Left lung (tissue), 10 donors: Measurements from ENCODE around the gene GNRHR. TPM values are rescaled to one million over a fixed set of nuclear protein-coding genes. Genes with fewer than 3 reads are reported as not detected.

ENCODE experiments used
- ATAC-seq: fragments of 200-7000 bp; cut with Tn5 transposase; one replicate; pipeline ENCODE4 v1.9.1; 2020; ENCODE audit warnings: moderate library complexity
- DNase-seq, 4 donors: peaks; one replicate each; pipeline ENCODE4 v3.0.0-alpha.2; 2013 to 2020
- H3K27ac ChIP-seq, 2 donors: fragments of 200-600 bp; sonication (generic) in 1 of 2; one replicate each; pipeline versions ENCODE4 v1.5.0 to v1.8.0; 2020 to 2021
- H3K27me3 ChIP-seq, 2 donors: fragments of 200-600 bp; sonication (generic) in 1 of 2; one replicate each; pipeline versions ENCODE4 v1.5.0 to v1.8.0; 2020 to 2021
- H3K36me3 ChIP-seq, 2 donors: fragments of 200-600 bp; sonication (generic) in 1 of 2; one replicate each; pipeline versions ENCODE4 v1.5.0 to v1.8.0; 2020 to 2021
- H3K4me1 ChIP-seq, 2 donors: fragments of 200-600 bp; one replicate each; pipeline ENCODE4 v1.8.0; 2021
- H3K4me3 ChIP-seq, 2 donors: fragments of 200-600 bp; sonication (generic) in 1 of 2; one replicate each; pipeline versions ENCODE4 v1.5.0 to v1.8.0; 2020 to 2021; ENCODE audit warnings: mild to moderate bottlenecking in 1 of 2
- H3K9me3 ChIP-seq, 2 donors: fragments of 200-600 bp; sonication (generic) in 1 of 2; one replicate each; pipeline versions ENCODE4 v1.5.0 to v1.8.0; 2020 to 2021
- intact Hi-C, 2 donors: fragments of 100-400 bp; cut with DNase I; formaldehyde crosslinking; loops; one replicate each; pipeline versions ENCODE4 v1.11.2 to v1.14.2; 2022
- polyA plus RNA-seq, 6 donors: library from polyadenylated mRNA; unstranded; fragments of 120-200 nt; gene quantifications; one replicate each; pipeline ENCODE4 v1.2.1, GENCODE V29; 2013; ENCODE audit not compliant: insufficient read length in 6 of 6
- total RNA-seq, 2 donors: library from RNA; stranded (reverse); fragmentation: NEBNext Ultra II Directional; extraction: Animal tissue kit (Norgen Biotek cat#: 25700); gene quantifications; one replicate each; pipeline ENCODE4 v1.2.1, GENCODE V29; 2021
- TF ChIP-seq, protein P1 (sequence below), 2 donors: fragments of 200-600 bp; sonication (generic) in 1 of 2; IDR thresholded peaks; one replicate each; pipeline versions ENCODE4 v1.5.0 to v1.8.0; 2021; ENCODE audit warnings: antibody characterized with exemption in 2 of 2
- donor health status: DM: no; HTN: yes; CAD: no.
- donor health status: DM: no; HTN: no; CAD: no.

The GNRHR gene
- total and polyA plus RNA-seq, 8 donors = 0.66 to 1.3 (median 0.72) TPM; not detected in 2

DNA sequence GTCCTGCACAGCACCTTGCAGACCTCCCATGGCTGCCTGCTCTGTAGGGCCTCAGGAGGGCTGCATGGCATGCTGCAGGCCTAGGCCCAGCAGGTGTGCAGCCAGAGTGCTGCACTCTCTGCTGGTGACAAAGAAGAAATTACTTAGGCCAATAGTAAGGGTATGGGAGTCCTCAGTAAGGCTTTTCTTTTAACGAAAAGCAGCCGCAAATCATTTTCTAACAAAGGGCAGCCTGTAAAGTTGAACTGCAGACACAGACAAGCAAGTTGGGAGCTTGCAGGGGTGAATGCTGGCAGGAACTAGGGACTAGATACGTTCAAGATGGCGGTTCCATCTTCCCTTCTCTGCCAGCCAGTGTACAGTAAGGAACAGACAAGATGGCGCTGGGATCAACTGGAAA, 30.8 kb downstream of the GNRHR start:
- no peak for DNase-seq
- Histone ChIP-seq H3K4me1 (no peaks in the 10 kb centered on the region), H3K9me3 (no peaks in the 10 kb centered on the region), H3K4me3 (no peak overlapping the region), H3K27ac (no peak overlapping the region), H3K27me3 (no peaks in the 10 kb centered on the region), H3K36me3 (peaks cover 0 to 14% of the 10 kb centered on the region in 2 donors)
- no peak for ATAC-seq
- intact Hi-C loops = no loop called here
- TF ChIP-seq, protein P1, sequence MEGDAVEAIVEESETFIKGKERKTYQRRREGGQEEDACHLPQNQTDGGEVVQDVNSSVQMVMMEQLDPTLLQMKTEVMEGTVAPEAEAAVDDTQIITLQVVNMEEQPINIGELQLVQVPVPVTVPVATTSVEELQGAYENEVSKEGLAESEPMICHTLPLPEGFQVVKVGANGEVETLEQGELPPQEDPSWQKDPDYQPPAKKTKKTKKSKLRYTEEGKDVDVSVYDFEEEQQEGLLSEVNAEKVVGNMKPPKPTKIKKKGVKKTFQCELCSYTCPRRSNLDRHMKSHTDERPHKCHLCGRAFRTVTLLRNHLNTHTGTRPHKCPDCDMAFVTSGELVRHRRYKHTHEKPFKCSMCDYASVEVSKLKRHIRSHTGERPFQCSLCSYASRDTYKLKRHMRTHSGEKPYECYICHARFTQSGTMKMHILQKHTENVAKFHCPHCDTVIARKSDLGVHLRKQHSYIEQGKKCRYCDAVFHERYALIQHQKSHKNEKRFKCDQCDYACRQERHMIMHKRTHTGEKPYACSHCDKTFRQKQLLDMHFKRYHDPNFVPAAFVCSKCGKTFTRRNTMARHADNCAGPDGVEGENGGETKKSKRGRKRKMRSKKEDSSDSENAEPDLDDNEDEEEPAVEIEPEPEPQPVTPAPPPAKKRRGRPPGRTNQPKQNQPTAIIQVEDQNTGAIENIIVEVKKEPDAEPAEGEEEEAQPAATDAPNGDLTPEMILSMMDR (IDR thresholded peaks at IDR 0.05) = no peak

DNA sequence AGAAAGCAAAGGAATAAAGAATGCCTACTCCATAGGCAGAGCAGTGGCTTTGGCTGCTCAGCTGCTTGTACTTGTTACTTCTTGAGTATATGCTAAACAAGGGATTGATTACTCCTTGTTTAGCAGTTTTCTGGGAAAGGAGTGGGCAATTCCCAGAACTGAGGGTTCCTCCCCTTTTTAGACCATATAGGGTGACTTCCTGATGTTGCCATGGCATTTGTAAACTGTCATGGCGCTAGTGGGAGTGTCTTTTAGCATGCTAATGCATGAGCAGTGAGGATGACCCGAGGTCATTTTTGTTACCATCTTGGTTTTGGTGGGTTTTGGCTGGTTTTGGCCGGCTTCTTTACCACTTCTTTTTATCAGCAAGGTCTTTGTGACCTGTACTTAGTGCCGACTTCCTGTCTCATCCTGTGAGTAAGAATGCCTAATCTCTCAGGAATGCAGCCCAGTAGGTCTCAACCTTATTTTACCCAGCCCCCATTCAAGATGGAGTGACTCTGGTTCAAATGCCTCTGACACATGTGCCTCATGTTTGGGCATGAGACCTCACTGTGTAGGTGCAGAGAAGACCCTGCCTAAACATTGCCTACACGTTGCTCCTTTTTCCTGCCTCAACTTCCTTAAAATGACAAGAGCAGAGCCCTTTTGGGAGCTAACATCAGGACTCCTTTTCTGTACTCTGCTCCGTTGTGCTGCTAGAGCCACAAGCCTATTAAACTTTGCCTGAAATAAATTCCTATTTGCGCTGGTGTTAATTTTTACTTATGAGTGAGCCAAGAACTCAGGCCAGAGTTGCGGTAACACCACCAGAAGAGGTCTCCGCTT, 32.2 kb downstream of the GNRHR start:
- H3K27me3 ChIP-seq = no peaks in the 10 kb centered on the region
- H3K9me3 ChIP-seq = no peaks in the 10 kb centered on the region
- no peaks in the 10 kb centered on the region for H3K4me1 ChIP-seq
- no peak for ATAC-seq
- H3K4me3 ChIP-seq = no peak overlapping the region
- TF ChIP-seq, protein P1 (IDR thresholded peaks at IDR 0.05) = no peak
- no peak for DNase-seq
- peaks cover 0 to 16% of the 10 kb centered on the region in 2 donors for H3K36me3 ChIP-seq
- no peak overlapping the region for H3K27ac ChIP-seq
- intact Hi-C loops = no loop called here

DNA sequence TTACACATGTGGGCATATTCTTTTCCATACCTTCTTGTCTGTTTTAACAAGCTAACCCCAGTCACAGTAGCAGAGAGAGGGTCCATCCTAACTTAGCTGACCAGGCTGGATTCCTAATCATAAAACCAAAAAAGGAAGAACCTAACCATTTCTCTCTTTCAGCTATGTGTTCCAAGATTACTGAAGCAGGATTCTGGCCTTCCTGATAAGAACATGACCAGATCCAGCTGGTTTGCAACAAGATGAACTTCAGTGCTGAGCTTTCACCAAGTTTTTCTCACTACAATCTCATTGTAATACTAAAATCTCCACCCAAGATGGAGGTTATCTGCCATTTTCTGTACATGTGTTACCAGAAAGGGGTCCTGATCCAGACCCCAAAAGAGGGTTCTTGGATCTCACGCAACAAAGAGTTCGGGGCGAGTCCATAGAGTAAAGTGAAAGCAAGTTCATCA, 32.8 kb downstream of the GNRHR start:
- no peak for DNase-seq
- Histone ChIP-seq H3K27ac (no peak overlapping the region), H3K36me3 (peaks cover 0 to 18% of the 10 kb centered on the region in 2 donors), H3K27me3 (no peaks in the 10 kb centered on the region), H3K4me1 (no peaks in the 10 kb centered on the region), H3K4me3 (no peak overlapping the region), H3K9me3 (no peaks in the 10 kb centered on the region)
- ATAC-seq = no peak
- intact Hi-C loops = no loop called here
- TF ChIP-seq, protein P1 (IDR thresholded peaks at IDR 0.05) = no peak

DNA sequence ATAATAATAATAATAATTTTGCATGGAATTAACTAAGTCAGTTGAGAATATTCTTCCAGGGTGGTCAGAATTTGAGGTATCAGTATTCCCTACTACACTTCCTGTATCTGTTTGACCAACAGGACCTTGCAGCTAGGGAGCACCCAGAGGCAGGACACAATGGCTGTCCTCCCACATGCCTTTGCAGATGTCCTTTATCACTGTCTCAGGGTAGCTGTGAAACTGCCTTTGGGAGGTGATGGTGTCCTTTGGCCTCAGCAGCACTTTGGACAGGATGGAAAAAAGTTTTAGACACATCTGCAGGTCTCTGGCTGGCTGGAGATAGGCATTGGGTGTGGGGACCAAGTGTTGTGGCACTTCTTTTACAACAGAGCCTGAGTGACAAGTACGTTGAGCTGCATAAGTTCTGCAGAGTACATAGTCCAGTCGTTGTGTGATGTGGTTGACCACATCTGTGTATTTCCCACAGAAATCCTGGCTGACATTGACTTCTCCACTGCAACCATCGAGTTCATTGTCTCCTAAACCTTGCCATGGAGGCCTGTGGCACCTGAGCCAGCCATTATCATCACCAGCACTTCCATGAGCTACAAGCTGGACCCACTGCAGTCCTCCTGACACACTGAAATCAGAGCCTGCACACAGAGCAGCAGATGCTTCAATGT, 34.1 kb downstream of the GNRHR start:
- intact Hi-C loops = no loop called here
- Histone ChIP-seq H3K4me3 (no peak overlapping the region), H3K27ac (no peak overlapping the region), H3K27me3 (no peaks in the 10 kb centered on the region), H3K36me3 (peaks cover 0 to 18% of the 10 kb centered on the region in 2 donors), H3K9me3 (no peaks in the 10 kb centered on the region), H3K4me1 (no peaks in the 10 kb centered on the region)
- ATAC-seq (no peak), DNase-seq (no peak)
- TF ChIP-seq, protein P1 (IDR thresholded peaks at IDR 0.05) = no peak

DNA sequence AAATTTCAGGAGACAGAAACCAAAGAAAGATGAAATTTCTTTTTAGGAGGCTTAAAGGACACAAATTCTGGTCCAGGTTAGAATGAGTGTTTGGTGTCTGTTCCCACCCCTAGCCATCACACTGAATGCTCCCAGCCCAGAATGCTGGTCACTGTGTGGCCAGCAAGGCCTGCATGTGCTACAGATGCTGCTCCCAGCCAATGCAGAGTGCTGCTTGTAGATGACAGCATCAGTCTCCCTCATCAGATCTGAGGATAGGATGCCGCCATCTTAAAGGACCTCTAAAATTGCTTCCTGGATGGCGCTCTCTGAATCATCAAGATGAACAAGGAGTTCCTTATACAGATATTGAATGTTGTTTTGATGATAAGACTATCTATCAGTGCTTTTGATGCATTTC, 35.3 kb downstream of the GNRHR start:
- H3K4me3 ChIP-seq = no peak overlapping the region
- no peaks in the 10 kb centered on the region for H3K9me3 ChIP-seq
- no peaks in the 10 kb centered on the region for H3K4me1 ChIP-seq
- no peak for DNase-seq
- TF ChIP-seq, protein P1 (IDR thresholded peaks at IDR 0.05) = no peak
- intact Hi-C loops = no loop called here
- ATAC-seq = no peak
- no peak overlapping the region for H3K27ac ChIP-seq
- H3K27me3 ChIP-seq = no peaks in the 10 kb centered on the region
- peaks cover 0 to 18% of the 10 kb centered on the region in 2 donors for H3K36me3 ChIP-seq
